GM12873 (cell line): ENCODE data around the gene MOCS1.

ENCODE experiments used
- CTCF ChIP-seq: IDR thresholded peaks from 2 replicates; pipeline ENCODE4 v1.5.1; 2012; ENCODE audit warnings: low read depth, mild to moderate bottlenecking, moderate library complexity, low read length, control low read depth; ENCODE audit not compliant: insufficient read depth; ENCODE audit errors: missing control alignments

MOCS1 gene

GRCh38 chr6:39923394-39923793 is 10.9 kb downstream of the MOCS1 start:
- no peak for TF ChIP-seq CTCF

- TF ChIP-seq CTCF: no peak
These were observed 11.4 kb downstream of the MOCS1 start for GRCh38 chr6:39922821-39923220.

GRCh38 chr6:39920157-39920556 is 14.1 kb downstream of the MOCS1 start:
- TF ChIP-seq CTCF: no peak

- TF ChIP-seq CTCF: no peak
These were observed 15.4 kb downstream of the MOCS1 start for GRCh38 chr6:39918831-39919230.

- TF ChIP-seq CTCF: no peak
These were observed 16.3 kb downstream of the MOCS1 start for GRCh38 chr6:39917981-39918380.

GRCh38 chr6:39917329-39917728 is 16.9 kb downstream of the MOCS1 start:
- no peak for TF ChIP-seq CTCF

- TF ChIP-seq CTCF: no peak
These were observed 18.4 kb downstream of the MOCS1 start for GRCh38 chr6:39915866-39916265.

GRCh38 chr6:39914239-39914638 is 20.0 kb downstream of the MOCS1 start:
- TF ChIP-seq CTCF: no peak
